SIG-M5 (cell line): Measurements from ENCODE around the gene TAF10.

Source experiments
- DNase-seq: peaks from one replicate; lab custom pipeline; 2025; lab: John Stamatoyannopoulos, UW

TAF10 gene

DNA sequence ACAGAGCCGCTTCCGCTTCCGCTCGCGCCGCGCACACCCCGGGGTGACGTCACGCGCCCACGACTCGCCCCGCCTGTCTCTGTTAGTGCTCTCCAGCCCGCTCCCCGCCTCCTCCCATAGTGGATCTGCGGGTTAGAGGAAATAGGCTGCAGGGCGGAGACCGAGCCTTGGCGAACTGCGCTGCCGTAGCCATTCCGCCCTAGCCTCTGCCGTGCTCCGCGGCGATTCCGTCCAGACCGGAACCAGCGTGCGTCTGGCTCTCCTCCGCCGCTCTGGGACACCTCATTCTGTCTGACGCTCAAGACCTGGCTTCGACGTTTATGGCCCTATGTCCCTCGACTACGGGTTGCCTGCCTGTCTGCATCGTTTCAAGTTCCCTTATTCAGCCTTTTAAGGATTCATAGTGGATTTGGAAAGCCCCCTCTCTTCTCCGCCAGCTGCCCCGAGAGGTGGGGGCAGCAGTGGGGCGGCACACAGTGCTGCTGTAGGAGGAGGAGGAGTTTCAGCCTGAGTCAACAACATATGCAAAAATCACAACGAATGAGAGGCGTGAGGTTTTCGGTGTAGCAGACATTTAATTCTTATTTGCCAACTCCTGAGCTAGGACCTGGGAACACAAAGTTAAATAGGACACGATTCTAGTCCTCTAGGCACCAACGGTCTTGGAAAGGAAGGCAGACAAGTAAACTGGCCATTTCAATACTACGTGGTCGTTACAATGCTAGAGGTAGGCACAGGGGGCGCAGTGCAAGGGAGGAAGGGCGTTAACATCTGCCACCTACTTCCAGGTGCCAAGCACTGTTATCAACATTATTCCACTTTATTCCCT is at the start of gene TAF10:
TSS of gene TAF10 (minus strand) at position 4 of the 829 bp plus-strand sequence. CDS start 27 bp downstream, outside the sequence.
- peak; percentile 48 for DNase-seq

DNA sequence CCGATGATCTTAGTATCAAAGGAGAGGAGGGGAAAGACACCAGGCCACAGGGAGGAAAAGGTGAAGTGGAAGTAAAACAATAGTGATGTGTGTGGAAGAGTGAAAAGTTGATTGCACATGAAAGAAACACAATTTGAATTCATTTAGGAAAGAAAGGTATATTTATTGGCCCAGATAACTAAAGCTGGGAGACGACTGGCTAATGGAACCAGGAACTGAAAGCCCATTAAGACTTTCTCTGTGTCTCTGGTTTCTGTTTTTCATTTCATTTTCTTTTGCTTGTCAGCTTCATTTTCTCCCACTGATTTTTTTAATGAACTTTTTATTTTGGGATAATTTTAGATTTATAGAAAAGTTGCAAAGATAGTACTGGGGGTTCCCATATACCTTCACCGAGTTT is 48.7 kb upstream of the TAF10 start:
- DNase-seq, result no peak

DNA sequence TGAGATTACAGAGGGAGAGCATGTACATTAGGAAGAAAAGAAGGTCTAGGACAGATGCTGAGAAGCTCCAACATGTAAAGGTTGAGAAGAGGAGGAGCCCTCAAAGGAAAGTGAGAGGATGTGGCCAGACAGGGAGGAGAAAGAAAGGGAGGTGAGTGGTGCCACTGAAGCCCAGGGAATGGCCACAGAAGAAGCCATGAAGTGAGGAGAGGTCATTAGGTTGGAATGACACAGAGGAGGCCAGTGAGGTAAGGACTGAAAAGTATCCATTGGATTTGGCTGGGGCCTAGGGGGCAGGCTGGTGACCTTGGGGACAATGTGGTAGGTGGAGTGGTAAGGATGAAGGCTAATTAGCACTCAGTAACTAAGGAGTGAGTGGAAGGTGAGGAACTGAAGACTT is 46.6 kb upstream of the TAF10 start:
- DNase-seq, result no peak

DNA sequence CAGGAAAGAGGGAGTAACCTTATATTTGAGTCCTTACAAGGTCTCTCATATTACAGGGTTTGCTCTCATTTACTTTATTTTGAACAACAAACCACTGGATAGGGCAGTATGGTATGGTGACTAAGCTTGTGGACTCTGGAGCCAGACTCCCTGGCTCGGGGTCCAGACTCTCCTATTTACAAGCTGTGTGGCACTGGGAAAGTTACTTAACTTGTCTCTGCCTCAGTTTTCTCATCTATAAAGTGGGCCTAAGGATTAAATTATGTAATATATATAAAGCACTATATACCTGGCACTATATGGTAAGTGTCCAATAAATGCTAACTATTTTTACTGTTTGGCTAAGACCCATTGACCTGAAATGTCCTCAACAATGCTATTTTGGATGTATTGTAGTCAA is 45.3 kb upstream of the TAF10 start:
- no peak for DNase-seq

DNA sequence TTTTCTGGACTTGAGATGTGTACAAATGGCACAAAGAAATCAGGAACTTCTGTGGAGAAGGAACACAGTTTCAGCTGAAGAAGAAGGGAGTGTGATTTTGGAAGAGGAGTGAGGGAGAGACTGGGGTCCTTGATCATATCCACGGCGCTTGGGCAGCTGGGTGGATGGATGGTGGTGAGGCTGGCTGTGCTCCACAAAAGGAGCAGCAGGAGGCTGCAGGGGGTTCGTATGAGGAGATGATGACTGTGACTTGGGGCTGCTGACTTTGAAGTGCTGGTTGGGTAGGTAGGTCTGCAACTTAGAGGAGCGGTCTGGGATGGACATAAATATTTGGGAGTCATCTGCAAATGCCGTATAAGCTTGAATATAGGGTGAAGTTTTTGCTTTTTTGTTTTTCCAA is 44.9 kb upstream of the TAF10 start:
- DNase-seq, result no peak

DNA sequence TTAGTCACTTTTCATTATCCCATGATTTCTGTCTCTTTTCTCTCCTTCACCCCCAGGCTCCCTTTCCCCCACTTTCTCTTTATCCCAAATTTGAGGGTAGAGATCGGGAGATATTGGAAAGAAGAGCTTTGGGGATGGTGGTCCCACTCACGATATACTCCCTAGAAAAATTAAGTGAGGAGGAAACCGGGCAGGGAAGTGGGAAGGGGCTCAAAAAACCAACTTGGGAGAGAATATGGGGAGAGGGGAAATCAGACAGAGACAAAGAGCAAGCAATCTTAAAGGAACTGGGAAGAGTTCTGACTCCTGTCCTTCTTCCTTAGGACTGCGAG is 44.5 kb upstream of the TAF10 start:
- no peak for DNase-seq

DNA sequence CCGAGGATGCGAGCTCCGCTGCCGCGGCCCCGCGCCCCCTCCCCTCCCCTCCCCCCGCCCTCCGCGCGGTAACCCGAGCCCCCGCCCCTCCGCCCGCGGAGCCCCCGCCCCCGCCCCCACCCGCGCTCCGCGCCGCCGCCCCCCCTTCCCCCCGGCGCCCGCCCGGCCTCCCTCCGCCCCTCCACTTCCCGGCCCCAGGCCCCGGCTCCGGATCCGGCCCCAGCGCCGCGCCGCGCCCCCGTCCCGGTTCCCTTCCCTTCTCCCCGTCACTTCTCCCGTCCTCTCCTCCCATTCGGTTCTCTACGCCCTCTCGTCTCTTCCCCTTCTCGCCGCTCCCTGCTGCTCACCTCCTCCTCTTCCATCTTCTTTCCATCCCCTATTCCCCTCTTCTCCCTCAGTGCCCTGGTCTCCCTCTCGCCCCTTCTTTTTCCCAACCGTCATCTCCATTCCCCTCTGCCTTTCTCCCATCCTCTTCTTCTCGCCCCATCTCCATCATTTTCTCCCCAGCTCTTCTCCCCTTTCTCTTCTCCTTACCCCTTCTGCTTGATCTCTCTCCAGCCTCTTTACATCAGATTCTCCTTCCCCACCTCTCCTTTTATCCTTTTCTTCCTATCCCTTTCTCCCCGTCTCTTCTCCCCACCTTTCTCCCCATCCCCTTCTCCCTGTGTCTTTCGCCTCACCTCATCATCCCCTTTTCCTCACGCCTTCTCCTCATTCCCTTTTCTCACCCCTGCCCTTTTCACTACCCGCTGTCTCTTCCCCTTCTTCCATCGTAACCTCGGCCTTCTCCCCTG is 44.0 kb upstream of the TAF10 start, which contains the start of gene DCHS1:
TSS of gene DCHS1 (minus strand) at position 20 of the 794 bp plus-strand sequence. CDS start 14,196 bp downstream, outside the sequence.
- no peak for DNase-seq

DNA sequence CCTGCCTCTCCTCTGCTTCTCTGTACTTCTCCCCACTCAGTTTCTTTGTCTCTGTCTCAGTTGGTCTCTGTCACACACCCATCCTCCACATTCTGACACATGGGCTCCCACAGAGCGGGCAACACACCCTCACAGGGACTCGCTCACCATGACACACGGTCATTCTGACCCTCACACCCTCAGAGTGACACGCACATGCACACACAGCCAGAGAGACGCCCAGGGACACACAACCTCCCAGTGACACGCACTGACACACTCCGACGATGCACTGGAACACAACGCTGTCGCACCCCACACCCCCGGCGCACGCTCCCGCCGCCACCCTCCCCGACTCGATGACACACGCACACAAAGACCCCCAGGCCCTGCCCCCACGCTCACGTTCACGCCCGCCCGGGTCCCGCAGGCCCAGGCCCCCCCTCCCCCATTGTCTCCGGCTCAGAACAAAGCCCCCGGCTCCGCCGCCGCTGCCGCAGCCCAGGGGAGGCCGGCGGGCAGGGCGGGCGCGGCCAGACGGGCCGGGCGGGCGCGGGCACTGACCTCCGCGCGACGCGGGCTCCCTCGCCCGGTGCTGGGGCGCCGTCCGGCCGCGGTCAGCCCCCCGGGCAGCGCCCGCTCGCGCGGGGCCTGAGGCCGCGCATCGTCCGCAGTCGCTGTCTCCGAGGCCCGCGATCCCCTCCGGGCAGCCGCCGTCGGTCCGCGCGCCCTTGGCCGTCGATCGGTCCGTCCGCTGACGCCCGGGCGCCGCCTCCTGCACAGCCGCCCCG is 43.2 kb upstream of the TAF10 start:
- no peak for DNase-seq

DNA sequence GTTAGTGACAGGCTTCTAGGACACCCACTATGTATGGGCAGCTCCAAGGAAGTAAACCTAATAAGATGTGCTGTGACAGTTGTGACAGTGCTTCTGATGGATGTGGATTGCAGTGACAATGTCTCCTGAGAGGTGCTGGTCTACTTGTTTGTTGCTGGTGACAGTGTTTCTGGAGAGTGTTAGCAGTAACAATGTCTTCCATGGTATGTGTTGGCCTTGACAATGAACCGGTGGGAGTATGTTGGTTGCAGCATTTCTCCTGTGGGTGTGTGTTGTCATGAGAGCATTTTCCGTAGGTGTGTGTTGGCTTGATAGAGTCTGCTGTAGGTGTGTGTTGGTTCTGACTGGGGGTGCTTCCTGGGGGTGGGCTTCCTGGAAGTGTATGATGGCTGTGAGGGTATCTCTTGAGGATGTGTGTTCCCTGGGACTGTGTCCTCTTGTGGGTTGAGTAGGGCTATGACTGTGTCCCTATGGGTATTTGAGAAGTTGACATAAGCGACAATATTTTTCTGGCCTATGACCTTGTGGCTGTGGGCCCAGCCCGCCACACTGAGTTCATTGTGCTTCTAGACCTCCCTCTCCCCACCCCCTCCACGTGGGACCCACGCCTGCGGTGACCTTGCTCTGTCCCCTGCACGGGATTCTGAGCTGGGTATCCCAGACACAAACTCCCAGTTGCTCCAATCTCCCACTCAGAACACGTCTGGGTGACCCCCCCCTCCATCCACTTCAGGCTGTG is 42.4 kb upstream of the TAF10 start:
- DNase-seq, result no peak

DNA sequence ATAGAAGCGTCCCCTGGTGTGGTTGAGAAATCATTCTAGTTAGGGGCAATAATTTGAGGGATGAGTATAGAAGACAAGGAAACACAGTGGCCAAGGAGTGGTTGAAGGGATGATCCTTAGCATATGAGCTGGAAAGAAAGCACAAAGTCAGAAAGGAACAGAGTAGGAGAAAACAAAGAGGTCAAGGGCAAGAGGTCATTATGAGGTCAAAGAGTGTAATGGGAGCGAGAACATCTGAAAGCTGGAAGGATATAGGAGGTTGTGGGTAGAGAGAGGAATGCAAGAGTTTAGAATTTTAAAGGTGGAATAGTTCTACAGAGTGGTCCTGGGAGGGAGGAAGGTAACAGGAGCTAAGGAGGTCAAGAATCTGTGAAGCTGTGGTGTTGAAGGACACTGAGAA is 41.6 kb upstream of the TAF10 start:
- no peak for DNase-seq

DNA sequence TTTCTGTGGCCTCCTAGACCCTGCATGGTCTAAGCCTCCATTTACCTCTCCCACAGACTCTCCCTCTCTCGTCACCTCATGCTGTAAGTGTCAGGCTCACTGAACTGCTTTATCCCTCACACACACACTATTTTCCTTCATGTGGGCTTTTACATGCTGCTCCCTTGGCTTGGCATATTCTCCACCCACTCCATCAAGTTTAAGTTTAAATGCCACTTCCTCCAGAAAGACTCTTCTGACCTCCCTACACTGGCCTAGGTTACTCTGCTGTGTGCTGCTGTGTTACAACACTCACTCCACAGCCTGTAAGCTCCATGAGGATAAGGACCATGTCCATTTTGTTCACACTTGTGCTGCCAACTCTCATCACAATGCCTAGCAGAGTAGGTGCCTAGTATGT is 41.1 kb upstream of the TAF10 start:
- no peak for DNase-seq

DNA sequence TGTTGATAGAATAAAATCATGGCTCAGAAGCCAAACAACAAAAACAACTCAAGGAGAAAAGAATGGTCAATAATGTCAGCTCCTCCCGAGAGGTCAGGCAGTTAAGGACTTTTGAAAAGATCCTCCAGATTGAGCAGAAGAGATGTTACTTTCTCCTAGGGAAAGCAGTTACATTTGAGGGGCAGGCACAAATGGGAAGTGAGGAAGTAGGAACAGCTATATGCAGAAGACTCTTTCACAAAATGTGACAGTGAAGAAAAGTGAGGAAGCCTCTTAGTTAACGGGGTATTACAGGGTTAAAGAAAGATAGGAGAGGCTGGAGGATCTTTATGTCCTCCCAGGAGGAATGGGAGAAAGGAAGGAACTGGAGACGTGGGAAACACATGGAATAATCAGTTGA is 40.2 kb upstream of the TAF10 start:
- no peak for DNase-seq

DNA sequence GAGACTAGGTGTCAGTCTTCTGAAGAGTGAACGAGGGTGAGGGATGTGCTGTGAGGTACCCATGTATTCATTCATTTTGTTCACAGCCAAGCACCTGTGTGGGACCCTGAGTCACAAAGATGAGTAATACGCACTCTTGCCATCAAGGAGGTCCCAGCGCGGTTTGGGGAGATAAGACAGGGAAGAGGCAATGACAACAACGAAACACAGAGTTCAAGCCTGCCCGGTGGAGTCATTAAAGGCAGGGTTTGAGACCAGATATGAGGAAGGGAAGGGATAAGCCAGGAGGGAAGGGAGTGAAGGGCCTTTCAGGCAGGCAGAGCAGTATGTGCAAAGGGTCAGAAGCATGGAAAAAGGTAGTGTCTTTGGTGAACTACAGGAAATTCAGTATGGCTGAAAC is 39.0 kb upstream of the TAF10 start:
- DNase-seq, result no peak

DNA sequence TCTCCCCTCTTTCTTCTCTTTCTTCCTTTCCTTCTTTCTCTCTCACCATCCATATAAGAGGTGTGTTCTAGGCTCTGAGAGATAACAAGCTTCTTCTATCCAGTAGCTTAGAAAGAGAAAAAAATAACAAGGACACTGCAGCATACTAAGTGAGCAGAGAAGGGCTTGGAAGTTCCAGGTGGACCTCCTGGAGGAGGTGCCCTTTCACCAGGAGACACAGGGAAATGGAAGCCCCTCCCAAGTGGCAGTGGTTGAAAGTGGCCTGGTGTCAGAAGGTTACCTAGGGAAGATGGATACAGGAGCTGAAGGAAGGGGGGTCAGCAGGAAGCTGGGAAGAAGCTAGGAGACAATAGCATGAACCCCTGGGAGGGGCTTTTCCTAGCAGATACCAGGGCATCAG is 38.1 kb upstream of the TAF10 start:
- no peak for DNase-seq

DNA sequence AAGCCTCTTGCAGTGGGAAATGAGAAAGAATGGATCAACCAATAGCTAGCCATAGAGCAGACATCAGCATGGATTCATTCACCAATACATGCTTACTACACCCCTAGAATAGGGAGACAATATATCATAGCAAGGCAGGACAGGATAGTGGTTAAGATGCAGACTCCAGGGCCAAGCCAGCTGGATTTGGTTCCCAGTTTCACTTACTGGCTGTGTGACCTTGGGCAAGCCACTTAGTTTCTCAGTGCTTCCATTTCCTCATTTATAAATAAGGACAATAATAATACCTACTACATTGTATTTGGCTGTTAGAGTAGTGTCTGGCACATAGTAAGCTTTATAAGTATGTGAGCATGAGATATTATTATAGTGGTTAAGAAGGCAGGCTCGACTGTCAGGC is 36.5 kb upstream of the TAF10 start:
- no peak for DNase-seq

DNA sequence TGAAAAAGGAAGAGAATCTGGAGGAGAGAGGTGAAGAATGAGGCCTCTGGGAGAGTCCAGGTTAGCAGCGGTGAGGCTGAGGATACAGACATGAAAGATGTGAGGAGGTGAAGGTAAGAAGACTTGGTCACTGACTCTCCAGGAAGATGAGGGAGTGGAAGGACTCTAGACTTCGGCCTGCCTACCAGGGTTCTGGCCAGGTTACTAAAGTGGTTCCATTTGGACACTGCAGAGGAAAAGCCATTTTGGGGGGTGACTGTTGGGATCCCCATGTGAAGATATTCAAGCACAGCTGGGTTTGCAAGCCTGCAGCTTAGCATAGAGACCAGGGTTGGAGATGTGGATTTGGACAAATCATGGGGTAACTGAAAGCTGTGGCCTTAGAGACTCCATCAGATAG is 35.8 kb upstream of the TAF10 start:
- DNase-seq, result no peak

DNA sequence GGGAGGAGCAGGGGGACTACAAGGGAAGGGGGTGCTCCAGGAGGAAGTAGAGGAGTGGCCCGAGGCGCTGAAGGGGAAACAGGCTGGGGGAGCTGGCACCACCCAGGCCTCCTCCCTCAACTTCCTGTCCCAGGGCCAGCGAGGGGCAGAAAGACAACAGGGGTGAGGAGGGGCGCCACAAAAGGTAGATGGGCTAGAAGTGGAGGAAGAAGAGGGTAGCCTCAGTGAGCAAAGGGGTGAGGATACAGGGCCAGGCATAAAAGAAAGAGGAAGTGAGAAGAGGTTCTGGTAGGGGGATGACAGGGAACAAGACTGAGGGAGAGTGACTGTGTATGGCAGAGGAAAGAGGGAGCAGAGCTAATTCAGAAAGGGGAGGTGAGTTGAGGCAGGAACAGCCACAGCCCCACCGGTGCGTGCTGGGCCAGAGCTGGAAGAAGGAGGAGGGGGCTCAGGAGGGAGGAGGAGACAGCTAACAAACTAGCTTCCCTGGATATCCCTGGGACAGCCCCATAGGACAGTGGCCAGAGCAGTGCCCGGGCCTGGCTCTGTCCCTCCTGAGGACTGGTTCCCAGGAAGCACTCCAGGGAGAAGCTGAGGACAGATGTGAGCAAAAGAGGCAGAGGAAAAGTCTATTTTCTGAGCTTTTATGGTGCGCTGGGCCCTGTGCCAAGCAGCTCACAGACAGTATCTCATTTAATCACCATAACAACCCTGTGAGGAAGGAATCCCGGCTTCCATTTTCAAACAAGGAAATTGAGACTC is 35.1 kb upstream of the TAF10 start:
- peak; percentile 50 for DNase-seq

DNA sequence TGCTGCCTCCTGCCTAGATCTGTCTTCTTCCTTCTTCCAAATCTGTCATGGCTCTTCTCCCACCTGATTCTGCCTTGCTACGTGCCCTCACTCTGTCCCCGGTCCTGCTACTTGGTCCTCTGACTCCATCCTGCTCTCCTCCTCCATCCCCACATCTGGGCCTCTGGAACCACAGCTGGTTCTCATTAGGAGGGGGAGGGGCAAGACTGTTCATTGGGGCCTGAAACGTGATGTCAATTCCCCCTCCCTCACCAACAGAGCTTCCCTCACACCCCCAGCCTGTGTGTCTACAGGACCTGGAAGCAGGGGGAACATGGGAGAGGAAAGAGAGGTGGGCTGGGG is 34.5 kb upstream of the TAF10 start:
- no peak for DNase-seq

DNA sequence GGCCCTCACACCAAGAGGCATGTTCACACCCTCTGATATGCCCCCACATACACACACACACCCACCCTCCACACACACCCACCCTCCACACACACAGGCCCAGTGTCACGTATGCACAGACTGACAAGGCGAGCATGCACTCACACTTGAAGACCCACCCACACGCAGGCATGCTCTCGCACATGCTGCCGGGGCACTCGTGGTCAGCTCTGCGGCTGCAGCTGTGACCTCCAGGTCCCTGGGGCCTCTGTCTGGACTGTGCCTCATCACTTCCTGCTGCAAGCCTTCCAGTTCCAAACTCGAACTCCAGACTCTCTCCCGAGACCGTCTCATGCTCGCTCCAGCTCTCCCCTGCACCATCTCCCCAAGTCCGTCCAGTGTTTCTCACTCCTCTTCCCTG is 34.1 kb upstream of the TAF10 start:
- DNase-seq, result no peak

DNA sequence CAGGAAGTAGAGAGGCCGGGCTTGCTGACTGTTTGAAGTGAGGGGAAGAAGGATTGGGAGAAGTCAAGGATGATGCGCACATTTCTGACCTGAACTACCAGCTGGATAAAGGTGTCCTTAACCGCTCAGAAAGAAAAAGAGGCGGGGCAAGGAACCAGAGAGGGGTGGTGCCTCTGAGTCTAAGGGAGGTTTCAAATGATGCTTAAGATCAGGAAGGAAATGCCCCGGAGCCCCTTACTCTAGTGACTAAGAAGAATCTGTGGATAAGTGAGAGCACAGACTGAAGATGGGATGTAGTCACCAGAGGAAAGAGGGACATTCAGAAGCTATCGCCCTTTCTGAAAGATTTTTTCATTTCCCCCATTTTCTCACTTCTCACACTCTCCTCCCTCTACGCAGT is 30.9 kb upstream of the TAF10 start:
- DNase-seq, result no peak

DNA sequence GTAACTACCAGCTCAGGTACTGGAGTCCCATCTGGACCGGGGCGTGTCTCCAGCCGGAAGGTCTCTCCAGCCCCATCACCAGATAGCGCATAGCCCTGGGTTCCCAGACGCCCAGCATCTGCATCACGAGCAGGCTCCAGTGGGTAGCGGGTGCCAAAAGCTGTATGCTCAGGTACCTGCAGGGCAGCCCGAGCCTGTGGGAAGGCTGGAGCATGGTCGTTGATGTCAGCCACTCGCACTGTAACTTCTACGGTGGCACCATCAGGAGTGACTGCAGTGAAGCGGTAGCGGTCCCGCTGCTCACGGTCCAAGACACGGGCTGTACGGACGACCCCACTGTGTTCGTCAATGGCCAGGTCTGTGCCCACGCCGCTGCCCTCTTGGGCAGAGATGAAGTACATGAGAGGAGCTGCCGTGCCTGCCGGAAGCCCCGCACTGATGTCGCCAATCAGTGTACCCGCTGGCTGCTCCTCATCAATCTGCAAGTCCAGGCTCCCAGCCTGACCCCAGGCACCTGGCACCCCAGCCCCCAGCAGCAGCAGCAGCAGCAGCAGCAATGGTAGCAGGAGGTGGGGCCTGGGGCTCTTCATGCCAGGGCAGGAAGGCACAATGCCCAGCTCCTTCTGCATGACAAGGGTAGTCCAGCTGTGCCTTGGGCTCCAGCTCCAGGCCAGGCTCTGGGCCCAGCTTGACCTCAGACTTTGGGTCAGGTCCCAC is 29.1 kb upstream of the TAF10 start:
- DNase-seq, result no peak
